Germinal center (tissue), 1 donor: ENCODE data around the gene PTGR1.
"Not testable (repeated sequence)": the region's sequence is repeated elsewhere in the genome, so short reads cannot be mapped to it uniquely, and the experiment has no call there.

Source experiments
- DNase-seq: peaks from one replicate; pipeline ENCODE4 v3.0.0; 2012; ENCODE audit warnings: mixed read lengths, low spot score

Gene PTGR1

GRCh38 chr9:111613436-111614040, 14.1 kb upstream of the PTGR1 start:
- no peak for DNase-seq

GRCh38 chr9:111610845-111611244, 11.4 kb upstream of the PTGR1 start:
- DNase-seq: no peak

GRCh38 chr9:111610149-111610548, 10.7 kb upstream of the PTGR1 start:
- no peak for DNase-seq

- no peak for DNase-seq
These were observed 5.7 kb upstream of the PTGR1 start for GRCh38 chr9:111605041-111605559.

GRCh38 chr9:111604054-111604615, 4.7 kb upstream of the PTGR1 start:
- no peak for DNase-seq

GRCh38 chr9:111603041-111603440, 3.6 kb upstream of the PTGR1 start:
- no peak for DNase-seq

GRCh38 chr9:111601237-111602018, 2.0 kb upstream of the PTGR1 start:
- no peak for DNase-seq

- DNase-seq: no peak
These were observed 502 bp upstream of the PTGR1 start for GRCh38 chr9:111599955-111600343.

GRCh38 chr9:111598733-111599091, 735 bp downstream of the PTGR1 start:
- DNase-seq: peak; percentile 7

GRCh38 chr9:111597852-111598732, 1.4 kb downstream of the PTGR1 start:
- peak; percentile 69 for DNase-seq

- DNase-seq: no peak
These were observed 10.6 kb downstream of the PTGR1 start for GRCh38 chr9:111588846-111589245.

- DNase-seq: no peak
These were observed 13.1 kb downstream of the PTGR1 start for GRCh38 chr9:111586378-111586777.

GRCh38 chr9:111582888-111583287, 16.6 kb downstream of the PTGR1 start:
- no peak for DNase-seq

- no peak for DNase-seq
These were observed 26.4 kb downstream of the PTGR1 start for GRCh38 chr9:111572950-111573604.

GRCh38 chr9:111568127-111568526, 31.3 kb downstream of the PTGR1 start:
- DNase-seq: not testable (repeated sequence)

GRCh38 chr9:111566234-111566633, 33.2 kb downstream of the PTGR1 start:
- DNase-seq: no peak

GRCh38 chr9:111561165-111561719, 38.2 kb downstream of the PTGR1 start:
- no peak for DNase-seq

GRCh38 chr9:111559000-111559610, 40.3 kb downstream of the PTGR1 start:
- DNase-seq: no peak

GRCh38 chr9:111555425-111555824, 44.0 kb downstream of the PTGR1 start:
- not testable (repeated sequence) for DNase-seq

GRCh38 chr9:111548623-111549022, 50.8 kb downstream of the PTGR1 start:
- DNase-seq: no peak
